GM23338 (cell line): ENCODE measurements around the gene FOCAD. TPM values are rescaled to one million over a fixed set of nuclear protein-coding genes. Genes with fewer than 3 reads are reported as not detected.

Experiments used
- ATAC-seq: fragments of 200-7000 bp; cut with Tn5 transposase; 3 replicates; pipeline ENCODE4 v1.9.1; 2020
- DNase-seq: peaks from one replicate; pipeline ENCODE4 v3.0.0-alpha.2; 2015; ENCODE audit warnings: low spot score
- H2AFZ ChIP-seq: fragments of 200-600 bp; sonication (generic); 2 replicates; pipeline ENCODE4 v1.8.0; 2016; ENCODE audit warnings: antibody characterized with exemption, mild to moderate bottlenecking, moderate library complexity
- H3F3A ChIP-seq: fragments of 200-600 bp; sonication (generic); replicated peaks from 2 replicates; pipeline ENCODE4 v1.8.0; 2017; ENCODE audit warnings: antibody characterized with exemption, mixed run types, low read depth
- H3K27ac ChIP-seq: fragments of 200-600 bp; sonication (generic); 2 replicates; pipeline ENCODE4 v1.6.1; 2016; ENCODE audit warnings: low read depth
- H3K27me3 ChIP-seq: fragments of 200-600 bp; sonication (generic); 2 replicates; pipeline ENCODE4 v1.8.0; 2016; ENCODE audit warnings: mild to moderate bottlenecking, mixed run types, moderate library complexity; ENCODE audit not compliant: insufficient read depth
- H3K36me3 ChIP-seq: fragments of 200-600 bp; sonication (generic); 2 replicates; pipeline ENCODE4 v1.8.0; 2016; ENCODE audit warnings: mild to moderate bottlenecking; ENCODE audit not compliant: insufficient read depth
- H3K4me1 ChIP-seq: fragments of 200-600 bp; sonication (generic); 2 replicates; pipeline ENCODE4 v1.8.0; 2016; ENCODE audit warnings: mild to moderate bottlenecking, moderate library complexity; ENCODE audit not compliant: insufficient read depth
- H3K4me2 ChIP-seq: fragments of 200-600 bp; sonication (generic); 2 replicates; pipeline ENCODE4 v1.7.1; 2017; ENCODE audit warnings: mixed run types
- H3K4me3 ChIP-seq: fragments of 200-600 bp; sonication (generic); 2 replicates; pipeline ENCODE4 v1.6.1; 2016; ENCODE audit warnings: mixed run types
- H3K79me2 ChIP-seq: fragments of 200-600 bp; sonication (generic); replicated peaks from 2 replicates; pipeline ENCODE4 v1.8.0; 2017; ENCODE audit warnings: mild to moderate bottlenecking; ENCODE audit not compliant: insufficient read depth
- H3K9me2 ChIP-seq: fragments of 200-600 bp; sonication (generic); 2 replicates; pipeline ENCODE4 v1.8.0; 2017; ENCODE audit not compliant: insufficient read depth
- H4K20me1 ChIP-seq: fragments of 200-600 bp; sonication (generic); replicated peaks from 2 replicates; pipeline ENCODE4 v1.8.0; 2017; ENCODE audit warnings: mild to moderate bottlenecking; ENCODE audit not compliant: insufficient read depth
- H3K27ac Mint-ChIP-seq: 2 replicates; pipeline ENCODE4 v1.8.0; 2020; ENCODE audit warnings: inconsistent platforms, mild to moderate bottlenecking, moderate library complexity, mixed read lengths
- H3K27me3 Mint-ChIP-seq: 3 replicates; pipeline ENCODE4 v1.8.0; 2022; ENCODE audit warnings: low read depth, mild to moderate bottlenecking, moderate library complexity, mixed read lengths, inconsistent platforms; ENCODE audit not compliant: insufficient read depth, poor library complexity
- H3K36me3 Mint-ChIP-seq: 3 replicates; pipeline ENCODE4 v1.8.0; 2021; ENCODE audit warnings: low read depth, mild to moderate bottlenecking, inconsistent platforms, moderate library complexity, mixed read lengths
- H3K4me1 Mint-ChIP-seq: 3 replicates; pipeline ENCODE4 v1.8.0; 2020; ENCODE audit warnings: mild to moderate bottlenecking, inconsistent platforms, mixed read lengths
- H3K4me3 Mint-ChIP-seq: 3 replicates; pipeline ENCODE4 v1.8.0; 2021; ENCODE audit warnings: moderate library complexity, mild to moderate bottlenecking, inconsistent platforms, mixed read lengths
- H3K9me3 Mint-ChIP-seq: 3 replicates; pipeline ENCODE4 v1.8.0; 2020; ENCODE audit warnings: moderate library complexity, mild to moderate bottlenecking, inconsistent platforms, mixed read lengths
- CREB1 ChIP-seq: fragments of 250-450 bp; sonication (Bioruptor Pico); IDR thresholded peaks from 2 replicates; pipeline ENCODE4 v1.5.0; 2020; ENCODE audit warnings: low read depth, mild to moderate bottlenecking, moderate library complexity
- CTCF ChIP-seq, 2 experiments: fragments of 200-600 bp in 1 of 2; sonication (generic) in 1 of 2; conservative IDR thresholded peaks; 2 replicates each; pipeline versions ENCODE4 v1.5.1 to v1.6.1; 2016 to 2017; ENCODE audit warnings: antibody characterized with exemption in 2 of 2, low read depth in 2 of 2, mild to moderate bottlenecking in 2 of 2, moderate library complexity in 1 of 2
- ETS1 ChIP-seq: IDR thresholded peaks from 2 replicates; pipeline ENCODE4 v1.6.1; 2016; ENCODE audit warnings: antibody characterized with exemption
- EZH2 ChIP-seq: fragments of 200-600 bp; sonication (generic); IDR thresholded peaks from one replicate; pipeline ENCODE4 v1.8.0; 2017; ENCODE audit warnings: antibody characterized with exemption, mild to moderate bottlenecking, low read depth; ENCODE audit not compliant: unreplicated experiment
- EZH2phosphoT487 ChIP-seq: fragments of 200-600 bp; sonication (generic); IDR thresholded peaks from one replicate; pipeline ENCODE4 v1.8.1; 2018; ENCODE audit warnings: antibody characterized with exemption; ENCODE audit not compliant: unreplicated experiment
- POLR2AphosphoS5 ChIP-seq: IDR thresholded peaks from 2 replicates; pipeline ENCODE4 v1.6.1; 2016; ENCODE audit warnings: antibody characterized with exemption, low read depth
- REST ChIP-seq: IDR thresholded peaks from one replicate; pipeline ENCODE4 v1.6.1; 2018; ENCODE audit warnings: antibody characterized with exemption; ENCODE audit not compliant: unreplicated experiment
- ZNF331 ChIP-seq: fragments of 250-450 bp; sonication (Bioruptor Pico); IDR thresholded peaks from 2 replicates; pipeline ENCODE4 v1.5.0; 2020; ENCODE audit warnings: low read depth, mild to moderate bottlenecking, moderate library complexity
- ZNF462 ChIP-seq: fragments of 250-450 bp; sonication (Bioruptor Pico); IDR thresholded peaks from 2 replicates; pipeline ENCODE4 v1.5.0; 2020; ENCODE audit warnings: mild to moderate bottlenecking, moderate library complexity
- polyA plus RNA-seq: library from polyadenylated mRNA; unstranded; fragments of >200 nt; fragmentation: Nextera tagmentation; extraction: Ambion mirVana; gene quantifications from 2 replicates; pipeline ENCODE4 v1.2.1, GENCODE V29; 2016
- total RNA-seq: library from RNA; depleted of rRNA; stranded (reverse); fragments of >200 nt; shearing (Covaris generic); gene quantifications from 2 replicates; pipeline ENCODE4 v1.2.3, GENCODE V29; 2014

Gene FOCAD
- total and polyA plus RNA-seq, 2 experiments from 2014 or later: 13.7 to 66.5 TPM

GRCh38 chr9:20853866-20854265 lies 169.8 kb downstream of the FOCAD start (continued):
- no peak for TF ChIP-seq ZNF462 (CRISPR knock-in tag)
- no peak for TF ChIP-seq POLR2AphosphoS5

- peak overlapping the region; percentile 67 for H3K27ac Mint-ChIP-seq
- TF ChIP-seq CREB1 (CRISPR knock-in tag): no peak
- TF ChIP-seq EZH2phosphoT487: no peak
- no peak for TF ChIP-seq EZH2
- no peak for TF ChIP-seq ZNF331
- TF ChIP-seq REST: no peak
- TF ChIP-seq POLR2AphosphoS5: no peak
- TF ChIP-seq CTCF (conservative IDR thresholded peaks at IDR 0.05; ENCODE audit: low read depth in 2 of 2): no peak
- no peak for TF ChIP-seq ETS1
These were observed 170.4 kb downstream of the FOCAD start for GRCh38 chr9:20854444-20854843.

More at GRCh38 chr9:20854444-20854843, 170.4 kb downstream of the FOCAD start:
- Histone ChIP-seq H3K27me3 (no peaks in the 10 kb centered on the region), H3K9me2 (no peaks in the 10 kb centered on the region), H3K27ac (no peak overlapping the region), H4K20me1 (no peaks in the 10 kb centered on the region), H3K4me2 (no peak overlapping the region), H3K4me1 (no peaks in the 10 kb centered on the region; the same call in 1 of the 2 replicates), H3F3A (no peaks in the 10 kb centered on the region), H2AFZ (no peak overlapping the region), H3K4me3 (no peak overlapping the region), H3K79me2 (no peaks in the 10 kb centered on the region), H3K36me3 (no peaks in the 10 kb centered on the region)
- Mint-ChIP-seq H3K9me3 (no peaks in the 10 kb centered on the region; the same call in 2 of the 3 replicates), H3K36me3 (peaks cover 10% of the 10 kb centered on the region; the same call in 2 of the 3 replicates), H3K4me1 (peaks cover 19% of the 10 kb centered on the region; the same call in 2 of the 3 replicates), H3K4me3 (no peak overlapping the region), H3K27me3 (no peaks in the 10 kb centered on the region)
- DNase-seq (no peak), ATAC-seq (no peak)
